HG03575 (cell line): ENCODE results near the gene PIAS4.

Experiments used
- ATAC-seq: cut with Tn5 transposase; IDR thresholded peaks from one replicate; pipeline ENCODE4 v1.9.1; 2021; ENCODE audit not compliant: unreplicated experiment, insufficient number of reproducible peaks, low FRiP score; ENCODE audit errors: extremely low read depth

The PIAS4 gene

GRCh38 chr19:4034048-4035017 is 26.8 kb downstream of the PIAS4 start:
- ATAC-seq: no peak

GRCh38 chr19:4035018-4035566 is 27.6 kb downstream of the PIAS4 start:
- ATAC-seq: no peak

- no peak for ATAC-seq
These were observed 28.0 kb downstream of the PIAS4 start for GRCh38 chr19:4035582-4035981.

- no peak for ATAC-seq
These were observed 29.2 kb downstream of the PIAS4 start for GRCh38 chr19:4036576-4037300.

GRCh38 chr19:4037301-4037949 is 29.9 kb downstream of the PIAS4 start:
- no peak for ATAC-seq

GRCh38 chr19:4038057-4038456 is 30.5 kb downstream of the PIAS4 start:
- ATAC-seq: no peak

- no peak for ATAC-seq
These were observed 31.3 kb downstream of the PIAS4 start for GRCh38 chr19:4038661-4039423.

- no peak for ATAC-seq
These were observed 34.7 kb downstream of the PIAS4 start for GRCh38 chr19:4042064-4042730.

- no peak for ATAC-seq
These were observed 35.2 kb downstream of the PIAS4 start for GRCh38 chr19:4042731-4043082.

GRCh38 chr19:4043401-4043800 is 35.9 kb downstream of the PIAS4 start:
- ATAC-seq: no peak

- ATAC-seq: no peak
These were observed 36.6 kb downstream of the PIAS4 start for GRCh38 chr19:4043966-4044715.

- ATAC-seq: no peak
These were observed 37.5 kb downstream of the PIAS4 start for GRCh38 chr19:4044990-4045465.

GRCh38 chr19:4045597-4046361 is 38.2 kb downstream of the PIAS4 start:
- ATAC-seq: no peak

- ATAC-seq: no peak
These were observed 38.8 kb downstream of the PIAS4 start for GRCh38 chr19:4046362-4046691.

GRCh38 chr19:4046946-4047683 is 39.6 kb downstream of the PIAS4 start:
- no peak for ATAC-seq

- ATAC-seq: no peak
These were observed 41.9 kb downstream of the PIAS4 start for GRCh38 chr19:4049432-4049831.
